AG10803 (cell line): ENCODE data around the gene FBXL2.
A peak's percentile ranks its signal among the peaks of the same experiment; 100 is the strongest.

ENCODE experiments used
- DNase-seq: peaks from one replicate; pipeline ENCODE4 v3.0.0; 2010; ENCODE audit warnings: low read depth
- H3K4me3 ChIP-seq: 2 replicates; pipeline ENCODE4 v1.5.1; 2011; ENCODE audit warnings: mild to moderate bottlenecking, low read length, control low read depth
- CTCF ChIP-seq: conservative IDR thresholded peaks from 2 replicates; pipeline ENCODE4 v1.5.1; 2011; ENCODE audit warnings: mild to moderate bottlenecking, low read length, control low read depth, inconsistent platforms

FBXL2 gene

GRCh38 chr3:33372218-33373081 is 95.2 kb downstream of the FBXL2 start:
- DNase-seq, result peak; percentile 42
- TF ChIP-seq CTCF, result peak; percentile 96
- H3K4me3 ChIP-seq, result no peak overlapping the region

GRCh38 chr3:33373082-33373437 is 95.8 kb downstream of the FBXL2 start:
- TF ChIP-seq CTCF, result no peak
- no peak for DNase-seq
- no peak overlapping the region for H3K4me3 ChIP-seq

GRCh38 chr3:33377489-33377888 is 100.2 kb downstream of the FBXL2 start:
- DNase-seq, result no peak
- H3K4me3 ChIP-seq, result no peak overlapping the region
- no peak for TF ChIP-seq CTCF

- no peak overlapping the region for H3K4me3 ChIP-seq
- DNase-seq, result peak; percentile 68
Measured at GRCh38 chr3:33377931-33378330, 100.7 kb downstream of the FBXL2 start.

GRCh38 chr3:33380653-33381052 is 103.4 kb downstream of the FBXL2 start:
- TF ChIP-seq CTCF, result no peak
- DNase-seq, result no peak
- H3K4me3 ChIP-seq, result no peak overlapping the region

More at GRCh38 chr3:33377931-33378330, 100.7 kb downstream of the FBXL2 start:
- no peak for TF ChIP-seq CTCF

- TF ChIP-seq CTCF, result no peak
- H3K4me3 ChIP-seq, result no peak overlapping the region
- no peak for DNase-seq
Measured at GRCh38 chr3:33383951-33384350, 106.7 kb downstream of the FBXL2 start.

GRCh38 chr3:33385423-33385822 is 108.2 kb downstream of the FBXL2 start:
- no peak for DNase-seq
- TF ChIP-seq CTCF, result no peak

More at GRCh38 chr3:33385423-33385822, 108.2 kb downstream of the FBXL2 start:
- no peak overlapping the region for H3K4me3 ChIP-seq
